ENCODE data around the gene C11orf24.
"Not testable (repeated sequence)": the region's sequence is repeated elsewhere in the genome, so short reads cannot be mapped to it uniquely, and the experiment has no call there.

The C11orf24 gene

GRCh38 chr11:68251765-68252164, 20.0 kb downstream of the C11orf24 start:
- no peak for DNase-seq (ENCODE audit: low spot score)

- not testable (repeated sequence) for DNase-seq (ENCODE audit: low spot score)
Observed at GRCh38 chr11:68244912-68245311, 26.9 kb downstream of the C11orf24 start.

GRCh38 chr11:68243847-68244246, 27.9 kb downstream of the C11orf24 start:
- not testable (repeated sequence) for DNase-seq (ENCODE audit: low spot score)

- no peak for DNase-seq (ENCODE audit: low spot score)
Observed at GRCh38 chr11:68242616-68243015, 29.2 kb downstream of the C11orf24 start.

GRCh38 chr11:68231621-68232020, 40.2 kb downstream of the C11orf24 start:
- DNase-seq (ENCODE audit: low spot score), result no peak

GRCh38 chr11:68229601-68230000, 42.2 kb downstream of the C11orf24 start:
- no peak for DNase-seq (ENCODE audit: low spot score)

GRCh38 chr11:68226421-68226820, 45.4 kb downstream of the C11orf24 start:
- DNase-seq (ENCODE audit: low spot score), result no peak

GRCh38 chr11:68224606-68225005, 47.2 kb downstream of the C11orf24 start:
- no peak for DNase-seq (ENCODE audit: low spot score)

- DNase-seq (ENCODE audit: low spot score), result no peak
Observed at GRCh38 chr11:68223275-68223674, 48.5 kb downstream of the C11orf24 start.

- DNase-seq (ENCODE audit: low spot score), result no peak
Observed at GRCh38 chr11:68221406-68221805, 50.4 kb downstream of the C11orf24 start.

GRCh38 chr11:68216171-68216938, 55.4 kb downstream of the C11orf24 start:
- peak; percentile 64 for DNase-seq (ENCODE audit: low spot score)

- DNase-seq (ENCODE audit: low spot score), result no peak
Observed at GRCh38 chr11:68215524-68216170, 56.1 kb downstream of the C11orf24 start.

GRCh38 chr11:68215087-68215445, 56.7 kb downstream of the C11orf24 start:
- no peak for DNase-seq (ENCODE audit: low spot score)

GRCh38 chr11:68214173-68215086, 57.3 kb downstream of the C11orf24 start:
- no peak for DNase-seq (ENCODE audit: low spot score)

GRCh38 chr11:68213555-68214172, 58.1 kb downstream of the C11orf24 start:
- DNase-seq (ENCODE audit: low spot score), result peak; percentile 84

GRCh38 chr11:68213135-68213515, 58.6 kb downstream of the C11orf24 start, which contains the start of gene KMT5B:
Gene KMT5B (minus strand): TSS chr11:68213296. CDS start chr11:68190076, 23,220 bp downstream.
- peak; percentile 20 for DNase-seq (ENCODE audit: low spot score)

- peak; percentile 56 for DNase-seq (ENCODE audit: low spot score)
Observed at GRCh38 chr11:68212421-68213134, 59.2 kb downstream of the C11orf24 start.

- DNase-seq (ENCODE audit: low spot score), result peak; percentile 15
Observed at GRCh38 chr11:68211546-68211945, 60.2 kb downstream of the C11orf24 start.
